ENCODE results near the gene LRRN3. TPM values are rescaled to one million over a fixed set of nuclear protein-coding genes. Genes with fewer than 3 reads are reported as not detected.

The LRRN3 gene
- total and polyA plus RNA-seq, 10 of the 15 experiments (the other 5 are each of a cell fraction or from before 2014, with no cell fraction given) = 0.02 to 0.24 (median 0.11) TPM; not detected in 3

DNA sequence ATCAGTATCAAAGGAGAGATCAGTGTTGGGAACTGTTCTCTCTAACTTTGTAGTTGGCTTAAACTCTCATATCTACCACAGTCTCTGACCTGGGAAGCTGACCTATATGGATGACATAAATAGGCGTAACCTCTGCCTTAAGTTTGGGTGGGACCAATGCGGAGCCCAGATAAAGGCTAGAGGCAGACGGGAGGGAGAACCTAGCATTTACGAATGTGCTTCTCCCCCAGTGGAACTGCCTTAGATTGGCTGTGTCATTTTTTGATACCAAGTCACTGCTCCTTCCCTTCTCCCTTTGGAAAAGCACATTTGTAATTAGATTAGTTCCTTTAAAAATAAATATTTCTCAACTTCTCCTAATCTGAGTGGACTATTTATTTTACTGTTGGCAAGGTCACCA, 23.7 kb upstream of the LRRN3 start:
- no peaks in the 10 kb centered on the region for H3K79me2 ChIP-seq (ENCODE audit: control insufficient read depth, insufficient read depth, low read length)
- ChIA-PET POLR2A (no interaction called here), SMC1A (ENCODE audit: uncharacterized antibody, unreplicated experiment) (no interaction called here), CTCF (no interaction called here), RAD21 (ENCODE audit: unreplicated experiment) (no interaction called here)
- no peak overlapping the region for H3K9ac ChIP-seq (ENCODE audit: control insufficient read depth, insufficient read depth, low read length)
- peaks cover 7% of the 10 kb centered on the region; the same call in 2 of the 3 replicates for H3K9me3 ChIP-seq (replicated peaks; ENCODE audit: control insufficient read depth, insufficient read depth, low read length)
- DNase-seq (ENCODE audit: low read depth, low spot score) = no peak
- no peaks in the 10 kb centered on the region for H3K36me3 ChIP-seq (ENCODE audit: control insufficient read depth in 2 of 2, insufficient read depth in 2 of 2, low read length in 1 of 2)
- no peak overlapping the region for H3K4me3 ChIP-seq
- WGBS (ENCODE audit: insufficient coverage, insufficient replicate concordance, low lambda C conversion rate, missing lambda C conversion rate) = 76% methylated on average over 4 of the region's 4 CpGs
- no peak overlapping the region for H3K4me2 ChIP-seq (ENCODE audit: control insufficient read depth, insufficient read depth)
- H3K27ac ChIP-seq (ENCODE audit: control insufficient read depth, insufficient read depth) = no peak overlapping the region
- no peaks in the 10 kb centered on the region for H3K4me1 ChIP-seq (ENCODE audit: control insufficient read depth, insufficient read depth, low read length)
- no peak overlapping the region for H2AFZ ChIP-seq (ENCODE audit: control insufficient read depth, low read depth, low read length)
- ATAC-seq = no peak
- in situ Hi-C loops (cut with MboI) (no loop called here), intact Hi-C loops (cut with micrococcal nuclease; ENCODE audit: unreplicated experiment) (no loop called here)
- no peaks in the 10 kb centered on the region for H3K27me3 ChIP-seq (replicated peaks in 1 of 2; ENCODE audit: control insufficient read depth in 2 of 2, insufficient read depth in 2 of 2, low read length in 1 of 2)
- no peak for FAIRE-seq
- BruUV-seq (replicated peaks) = no TSS peak
- no peaks in the 10 kb centered on the region for H4K20me1 ChIP-seq (ENCODE audit: control insufficient read depth, insufficient read depth)
- TF ChIP-seq MLLT1 (IDR thresholded peaks at IDR 0.05) (no peak), EZH2 (IDR thresholded peaks at IDR 0.05; ENCODE audit: borderline replicate concordance, control insufficient read depth, low read depth, low read length) (no peak), ZNF207 (IDR thresholded peaks at IDR 0.05; ENCODE audit: borderline replicate concordance) (no peak), MYC (IDR thresholded peaks at IDR 0.05; ENCODE audit: insufficient read depth, insufficient read length, insufficient replicate concordance, low read length, severe bottlenecking) (no peak), RBBP5 (conservative IDR thresholded peaks at IDR 0.05) (no peak), SP1 (IDR thresholded peaks at IDR 0.05; ENCODE audit: low read depth, low read length) (no peak), KLF5 (IDR thresholded peaks at IDR 0.05; ENCODE audit: partially characterized antibody) (no peak), SPI1 (IDR thresholded peaks at IDR 0.05; ENCODE audit: borderline replicate concordance, insufficient read depth, low read depth, low read length) (no peak), SUPT20H (IDR thresholded peaks at IDR 0.05; ENCODE audit: borderline replicate concordance, control insufficient read depth, low read depth, low read length) (no peak), HDAC6 (IDR thresholded peaks at IDR 0.05; ENCODE audit: unreplicated experiment) (no peak), ZNF217 (IDR thresholded peaks at IDR 0.05) (no peak), STAT1 (conservative IDR thresholded peaks at IDR 0.05) (no peak), TCF3 (IDR thresholded peaks at IDR 0.05; ENCODE audit: borderline replicate concordance, insufficient read depth, low read depth, low read length) (no peak), SMARCA5 (IDR thresholded peaks at IDR 0.05) (no peak), JUND (IDR thresholded peaks at IDR 0.05; ENCODE audit: low read depth, low read length) (no peak), ZBTB4 (CRISPR knock-in tag; IDR thresholded peaks at IDR 0.05) (no peak)
- TF ChIP-seq, protein P1, sequence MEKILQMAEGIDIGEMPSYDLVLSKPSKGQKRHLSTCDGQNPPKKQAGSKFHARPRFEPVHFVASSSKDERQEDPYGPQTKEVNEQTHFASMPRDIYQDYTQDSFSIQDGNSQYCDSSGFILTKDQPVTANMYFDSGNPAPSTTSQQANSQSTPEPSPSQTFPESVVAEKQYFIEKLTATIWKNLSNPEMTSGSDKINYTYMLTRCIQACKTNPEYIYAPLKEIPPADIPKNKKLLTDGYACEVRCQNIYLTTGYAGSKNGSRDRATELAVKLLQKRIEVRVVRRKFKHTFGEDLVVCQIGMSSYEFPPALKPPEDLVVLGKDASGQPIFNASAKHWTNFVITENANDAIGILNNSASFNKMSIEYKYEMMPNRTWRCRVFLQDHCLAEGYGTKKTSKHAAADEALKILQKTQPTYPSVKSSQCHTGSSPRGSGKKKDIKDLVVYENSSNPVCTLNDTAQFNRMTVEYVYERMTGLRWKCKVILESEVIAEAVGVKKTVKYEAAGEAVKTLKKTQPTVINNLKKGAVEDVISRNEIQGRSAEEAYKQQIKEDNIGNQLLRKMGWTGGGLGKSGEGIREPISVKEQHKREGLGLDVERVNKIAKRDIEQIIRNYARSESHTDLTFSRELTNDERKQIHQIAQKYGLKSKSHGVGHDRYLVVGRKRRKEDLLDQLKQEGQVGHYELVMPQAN (conservative IDR thresholded peaks at IDR 0.05) = no peak
- TF ChIP-seq, protein P2, sequence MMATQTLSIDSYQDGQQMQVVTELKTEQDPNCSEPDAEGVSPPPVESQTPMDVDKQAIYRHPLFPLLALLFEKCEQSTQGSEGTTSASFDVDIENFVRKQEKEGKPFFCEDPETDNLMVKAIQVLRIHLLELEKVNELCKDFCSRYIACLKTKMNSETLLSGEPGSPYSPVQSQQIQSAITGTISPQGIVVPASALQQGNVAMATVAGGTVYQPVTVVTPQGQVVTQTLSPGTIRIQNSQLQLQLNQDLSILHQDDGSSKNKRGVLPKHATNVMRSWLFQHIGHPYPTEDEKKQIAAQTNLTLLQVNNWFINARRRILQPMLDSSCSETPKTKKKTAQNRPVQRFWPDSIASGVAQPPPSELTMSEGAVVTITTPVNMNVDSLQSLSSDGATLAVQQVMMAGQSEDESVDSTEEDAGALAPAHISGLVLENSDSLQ (IDR thresholded peaks at IDR 0.05) = no peak

All from GM12878 (cell line).